Activated T-cell treated with anti-CD3 and anti-CD28 coated beads for 24 hours (primary cell): Measurements from ENCODE around the gene B4GALT2.

ENCODE experiments used
- DNase-seq: peaks from one replicate; pipeline ENCODE4 v3.0.0-alpha.2; 2020; ENCODE audit warnings: low read depth

The B4GALT2 gene

DNA sequence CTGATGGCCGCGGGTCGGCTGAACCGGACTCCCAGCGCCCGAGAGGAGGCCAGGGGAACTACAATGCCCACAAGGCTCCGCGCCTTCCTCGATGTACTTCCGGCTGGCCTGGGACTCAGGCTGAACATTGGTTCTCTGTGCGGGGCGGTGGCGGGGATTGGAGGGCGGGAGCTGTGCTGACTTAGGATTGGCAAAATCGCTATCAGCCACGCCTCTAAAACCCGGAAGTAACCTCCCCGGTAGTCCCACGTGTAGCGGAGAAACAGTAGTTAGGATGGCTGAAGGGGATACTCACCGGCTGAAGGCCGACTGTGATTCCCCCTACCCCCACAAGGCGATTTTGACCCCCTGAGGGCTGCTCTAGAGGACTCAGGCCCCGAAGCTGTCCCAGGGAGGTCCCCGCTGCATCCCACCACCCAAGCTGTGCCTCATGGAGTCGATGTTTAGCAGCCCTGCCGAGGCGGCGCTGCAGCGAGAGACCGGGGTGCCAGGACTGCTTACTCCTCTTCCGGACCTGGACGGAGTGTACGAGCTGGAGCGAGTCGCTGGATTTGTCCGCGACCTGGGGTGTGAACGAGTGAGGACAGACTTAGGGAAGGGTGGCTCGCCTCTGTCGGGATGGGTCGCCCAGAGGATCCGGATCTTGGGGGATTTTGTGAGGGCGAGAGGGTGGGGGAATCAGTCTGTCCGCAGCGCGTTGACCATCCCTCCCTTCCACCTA is 9.1 kb upstream of the B4GALT2 start, which contains the start of gene DPH2:
TSS of gene DPH2 (plus strand) at position 265 of the 721 bp plus-strand sequence. CDS start at position 431, 166 bp downstream.
- DNase-seq: peak; percentile 94

DNA sequence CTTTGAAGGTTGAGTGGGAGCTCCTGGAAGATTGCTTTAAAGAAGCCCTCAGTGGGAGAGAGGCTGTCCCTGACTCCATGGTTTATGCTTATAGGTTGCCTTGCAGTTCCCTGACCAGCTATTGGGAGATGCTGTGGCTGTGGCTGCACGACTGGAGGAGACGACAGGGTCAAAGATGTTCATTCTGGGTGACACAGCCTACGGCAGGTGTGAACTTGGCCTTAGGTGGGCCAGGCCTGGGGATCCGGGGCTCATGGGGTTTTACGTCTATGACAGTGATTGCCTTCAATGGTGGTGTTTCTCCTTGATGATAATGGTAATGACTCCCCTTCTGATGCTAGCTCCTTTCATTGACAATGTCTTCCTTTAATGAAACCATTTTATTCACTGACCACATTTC is 8.5 kb upstream of the B4GALT2 start:
- DNase-seq: no peak

DNA sequence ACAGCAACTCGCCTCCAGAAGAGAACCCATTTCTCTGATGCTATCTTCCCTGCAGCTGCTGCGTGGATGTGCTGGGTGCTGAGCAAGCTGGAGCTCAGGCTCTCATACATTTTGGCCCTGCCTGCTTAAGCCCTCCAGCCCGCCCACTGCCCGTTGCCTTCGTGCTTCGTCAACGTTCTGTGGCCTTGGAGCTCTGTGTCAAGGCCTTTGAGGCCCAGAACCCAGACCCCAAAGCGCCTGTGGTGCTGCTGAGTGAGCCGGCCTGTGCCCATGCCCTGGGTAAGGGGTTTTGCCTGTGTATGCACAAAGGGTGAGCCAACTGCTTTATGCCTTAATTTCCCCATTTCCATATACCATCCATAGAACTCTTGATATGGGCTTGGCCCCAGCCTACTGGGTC is 8.1 kb upstream of the B4GALT2 start:
- DNase-seq: no peak

DNA sequence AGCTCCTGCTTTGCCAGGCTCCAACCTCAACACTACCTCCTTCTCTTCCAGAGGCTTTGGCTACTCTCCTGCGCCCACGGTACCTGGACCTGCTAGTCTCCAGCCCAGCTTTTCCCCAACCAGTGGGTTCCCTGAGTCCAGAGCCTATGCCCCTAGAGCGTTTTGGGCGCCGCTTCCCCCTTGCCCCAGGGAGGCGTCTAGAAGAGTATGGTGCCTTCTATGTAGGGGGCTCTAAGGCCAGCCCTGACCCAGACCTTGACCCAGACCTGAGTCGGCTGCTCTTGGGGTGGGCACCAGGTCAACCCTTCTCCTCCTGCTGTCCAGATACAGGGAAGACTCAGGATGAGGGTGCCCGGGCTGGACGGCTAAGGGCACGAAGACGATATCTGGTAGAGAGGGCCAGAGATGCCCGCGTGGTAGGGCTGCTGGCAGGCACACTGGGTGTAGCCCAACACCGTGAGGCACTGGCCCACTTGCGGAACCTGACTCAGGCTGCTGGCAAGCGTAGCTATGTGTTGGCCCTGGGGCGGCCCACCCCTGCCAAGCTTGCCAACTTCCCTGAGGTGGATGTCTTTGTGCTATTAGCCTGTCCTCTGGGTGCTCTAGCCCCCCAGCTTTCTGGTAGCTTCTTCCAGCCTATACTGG is 7.6 kb upstream of the B4GALT2 start:
- no peak for DNase-seq

DNA sequence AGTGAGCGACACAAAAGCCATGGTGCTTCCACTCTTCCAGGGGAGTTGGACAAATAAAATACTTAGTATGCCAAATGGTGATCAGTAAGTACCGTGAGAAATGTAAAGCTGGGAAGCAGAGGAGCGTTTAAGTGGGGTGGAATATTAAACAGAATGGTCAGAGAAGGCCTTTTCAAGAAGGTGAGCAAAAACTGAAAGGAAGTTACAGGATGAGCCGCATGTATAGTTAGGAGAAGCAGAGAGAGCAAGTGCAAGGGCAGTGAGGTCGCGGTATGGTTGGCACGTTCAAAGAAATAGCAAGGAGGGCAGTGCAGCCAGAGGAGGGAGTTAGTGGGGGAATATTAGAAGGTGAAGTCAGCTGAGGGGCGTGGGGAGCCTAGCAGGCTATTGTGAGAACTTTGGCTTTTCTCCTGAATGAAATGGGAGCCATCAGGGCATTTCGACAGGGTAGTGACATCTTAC is 5.0 kb upstream of the B4GALT2 start:
- no peak for DNase-seq

DNA sequence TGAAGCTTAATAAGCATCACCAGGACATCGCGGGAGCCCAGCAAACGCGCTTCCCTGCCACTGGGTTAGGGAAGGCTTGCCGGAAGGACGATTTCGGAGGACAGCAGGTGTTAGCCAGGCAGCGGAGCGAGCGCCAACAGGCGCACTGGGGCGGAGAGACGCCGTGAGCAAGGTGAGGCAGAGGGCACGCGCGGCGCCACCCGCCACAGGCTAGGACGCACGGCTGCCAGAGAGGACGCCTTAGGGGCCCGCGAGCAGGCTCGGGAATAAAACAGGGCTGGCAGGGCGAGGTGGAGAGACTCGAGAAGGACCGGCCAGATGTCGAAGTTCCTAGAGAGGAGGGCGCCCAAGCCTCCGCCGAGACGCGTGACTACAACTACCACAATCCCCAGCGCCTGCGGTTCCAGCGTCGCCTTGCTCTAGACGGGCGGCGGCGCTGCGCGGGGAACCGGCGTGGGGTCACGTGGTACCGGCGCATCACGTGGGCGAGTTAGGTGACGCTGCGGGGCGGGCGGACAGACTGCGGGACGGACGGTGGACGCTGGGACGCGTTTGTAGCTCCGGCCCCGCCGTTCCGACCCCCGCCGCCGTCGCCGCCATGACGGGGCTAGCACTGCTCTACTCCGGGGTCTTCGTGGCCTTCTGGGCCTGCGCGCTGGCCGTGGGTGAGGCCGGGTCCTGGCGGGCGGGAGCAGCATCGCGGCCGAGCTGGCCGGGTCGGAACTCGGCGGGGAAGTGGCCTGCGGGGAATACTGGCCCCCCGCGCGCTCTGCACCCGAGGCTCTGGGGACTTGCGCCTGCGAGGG is 4.4 kb upstream of the B4GALT2 start, which contains the start of gene ATP6V0B:
TSS of gene ATP6V0B (plus strand) at position 518 of the 806 bp plus-strand sequence. CDS start at position 599, 81 bp downstream.
- DNase-seq: peak; percentile 94

DNA sequence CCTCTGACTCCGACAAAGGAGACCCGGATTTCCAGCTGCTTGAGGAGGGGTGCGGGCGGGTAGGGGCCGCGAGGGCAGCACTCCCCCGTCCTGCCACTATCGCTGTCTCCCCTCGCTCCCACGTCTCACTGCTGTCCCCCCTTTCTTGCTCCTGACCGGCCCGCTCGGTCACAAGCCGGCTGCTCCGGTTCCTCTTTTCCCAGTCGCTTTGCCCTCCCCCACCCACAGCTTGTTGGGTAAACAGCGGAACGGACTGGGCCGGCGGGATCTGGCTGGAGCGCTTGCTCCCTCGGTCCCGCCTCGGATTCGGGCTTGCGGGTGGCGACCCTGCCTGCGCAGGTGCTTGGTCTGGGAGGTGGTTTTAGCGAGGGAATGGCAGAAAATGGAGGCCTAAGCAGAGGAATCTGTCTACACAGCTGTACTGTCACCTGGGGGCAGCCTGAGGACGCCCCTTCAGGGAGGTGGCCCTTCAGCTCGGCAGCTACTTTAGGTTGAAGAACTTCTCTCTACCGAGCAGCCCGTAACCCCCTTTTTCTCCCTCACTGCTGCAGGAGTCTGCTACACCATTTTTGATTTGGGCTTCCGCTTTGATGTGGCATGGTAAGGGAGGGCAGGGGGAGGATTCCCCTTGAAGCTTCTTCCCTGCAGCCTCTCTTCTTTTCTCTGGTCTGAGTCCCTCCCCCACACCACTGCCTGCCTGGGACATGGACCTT is 3.6 kb upstream of the B4GALT2 start:
- peak; percentile 4 for DNase-seq

DNA sequence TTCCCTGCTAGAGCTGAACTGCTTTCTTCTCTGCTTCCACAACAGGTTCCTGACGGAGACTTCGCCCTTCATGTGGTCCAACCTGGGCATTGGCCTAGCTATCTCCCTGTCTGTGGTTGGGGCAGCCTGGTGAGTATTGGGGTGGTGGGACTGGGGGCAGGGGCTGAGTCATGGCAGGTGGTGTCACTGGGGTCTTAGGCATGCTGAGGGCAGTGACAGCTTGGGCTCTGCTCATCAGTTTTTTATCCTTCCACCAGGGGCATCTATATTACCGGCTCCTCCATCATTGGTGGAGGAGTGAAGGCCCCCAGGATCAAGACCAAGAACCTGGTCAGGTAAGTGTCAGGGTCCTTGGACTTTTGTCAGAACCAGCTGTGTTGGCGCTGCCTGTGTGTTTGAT is 3.0 kb upstream of the B4GALT2 start:
- DNase-seq: no peak

DNA sequence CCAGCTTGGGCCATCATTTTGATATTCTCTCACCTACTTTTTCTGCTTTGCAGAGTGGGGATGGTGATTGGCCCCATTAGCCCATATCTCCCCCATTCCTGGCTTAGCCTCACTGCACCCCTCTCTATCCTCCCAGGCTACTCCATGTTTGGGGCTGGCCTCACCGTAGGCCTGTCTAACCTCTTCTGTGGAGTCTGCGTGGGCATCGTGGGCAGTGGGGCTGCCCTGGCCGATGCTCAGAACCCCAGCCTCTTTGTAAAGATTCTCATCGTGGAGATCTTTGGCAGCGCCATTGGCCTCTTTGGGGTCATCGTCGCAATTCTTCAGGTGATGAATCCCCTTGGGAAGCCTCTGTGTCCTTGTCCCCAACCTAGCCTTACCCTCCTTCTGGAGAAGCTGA is 2.1 kb upstream of the B4GALT2 start:
- no peak for DNase-seq

DNA sequence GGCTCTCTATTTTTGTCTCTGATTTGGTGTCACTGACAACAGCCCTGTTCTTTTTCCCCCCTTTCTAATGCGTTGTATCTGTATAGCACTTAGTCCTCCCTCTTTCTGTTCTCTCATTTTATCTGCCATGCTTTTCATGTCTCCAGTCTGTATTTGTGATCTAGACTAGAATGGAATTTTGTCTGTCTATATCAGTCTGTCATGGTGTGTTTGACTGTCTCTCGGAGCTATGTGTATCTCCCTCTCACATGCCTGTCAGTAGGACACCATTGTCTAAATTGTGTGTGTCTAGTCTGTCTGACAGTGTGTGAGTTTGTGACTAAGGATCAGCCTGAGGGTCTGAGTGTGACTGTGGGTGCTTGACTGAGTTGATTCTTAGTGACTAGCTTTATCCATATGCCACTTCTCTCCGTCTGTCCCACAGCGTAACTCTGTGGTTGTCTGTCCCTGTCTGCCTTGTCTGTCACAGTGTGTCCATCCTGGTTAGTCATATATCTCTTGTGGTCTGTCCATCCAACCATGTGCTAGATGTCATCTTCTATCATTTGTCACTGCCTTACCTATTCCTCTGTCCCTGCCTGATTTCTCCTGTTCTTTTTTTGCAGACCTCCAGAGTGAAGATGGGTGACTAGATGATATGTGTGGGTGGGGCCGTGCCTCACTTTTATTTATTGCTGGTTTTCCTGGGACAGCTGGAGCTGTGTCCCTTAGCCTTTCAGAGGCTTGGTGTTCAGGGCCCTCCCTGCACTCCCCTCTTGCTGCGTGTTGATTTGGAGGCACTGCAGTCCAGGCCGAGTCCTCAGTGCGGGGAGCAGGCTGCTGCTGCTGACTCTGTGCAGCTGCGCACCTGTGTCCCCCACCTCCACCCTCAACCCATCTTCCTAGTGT is 1.4 kb upstream of the B4GALT2 start:
- no peak for DNase-seq

DNA sequence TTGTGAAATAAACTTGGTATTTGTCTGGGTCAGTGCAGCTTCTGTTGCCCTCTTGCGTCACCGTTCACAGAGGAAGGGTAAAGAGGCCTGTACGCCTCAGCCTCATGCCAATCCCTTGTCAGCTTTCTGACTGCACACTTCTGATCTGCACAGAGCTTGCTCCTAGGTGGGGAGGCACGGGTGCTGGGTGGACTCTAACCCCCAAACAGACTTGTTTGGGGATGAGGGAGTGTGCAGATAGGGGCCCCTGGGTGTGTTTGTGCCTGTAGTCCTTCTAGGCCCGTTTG is 803 bp upstream of the B4GALT2 start:
- no peak for DNase-seq

DNA sequence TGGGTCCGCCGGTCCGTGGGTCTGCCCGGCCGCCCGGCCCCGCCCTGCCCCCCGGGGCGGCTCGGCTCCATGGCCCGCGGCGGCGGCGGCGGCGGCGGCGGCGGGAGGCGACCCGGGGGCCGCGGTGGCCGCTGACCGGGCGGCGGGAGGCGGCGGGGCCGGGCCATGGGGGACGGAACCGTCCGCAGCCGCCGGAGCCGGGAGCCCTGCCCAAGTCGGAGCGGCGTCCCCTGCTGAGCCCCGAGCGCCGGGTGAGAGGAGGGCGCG is 184 bp downstream of the B4GALT2 start:
- DNase-seq: no peak

DNA sequence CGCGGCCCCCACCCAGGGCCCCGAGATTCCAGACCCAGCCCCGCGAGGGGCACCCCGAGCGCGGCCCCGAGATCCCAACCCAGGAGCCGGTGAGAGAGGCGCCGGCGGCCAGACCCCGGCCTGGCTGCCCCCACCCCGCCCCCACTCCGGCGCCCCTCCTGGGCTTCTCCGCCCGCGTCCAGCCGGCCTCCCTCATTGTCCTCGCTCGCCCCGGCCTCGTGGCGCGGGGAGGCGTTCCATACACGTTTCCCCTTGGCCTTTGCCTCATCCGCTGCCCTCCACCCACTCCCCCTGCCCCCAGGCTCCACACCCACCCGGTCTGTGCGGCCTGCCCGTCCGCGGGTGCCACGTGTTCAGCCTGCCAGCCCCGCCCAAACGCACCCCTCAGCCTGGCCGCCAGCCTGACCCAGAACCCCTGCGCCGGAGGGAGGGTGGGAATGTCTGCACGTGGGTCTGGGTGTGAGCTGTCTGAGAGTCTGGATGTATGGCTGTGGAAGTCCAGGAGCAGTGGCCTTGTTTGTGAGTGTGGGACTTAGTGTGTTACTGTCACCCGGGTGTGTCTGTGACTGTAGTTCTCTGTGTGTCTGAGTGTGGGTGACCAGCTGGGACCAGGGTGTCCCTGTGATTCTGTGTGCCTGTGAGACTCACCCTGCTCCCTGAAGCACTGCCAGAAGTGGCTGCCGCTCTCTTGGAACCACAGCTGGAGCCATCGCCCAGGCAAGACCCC is 681 bp downstream of the B4GALT2 start:
- DNase-seq: peak; percentile 32

DNA sequence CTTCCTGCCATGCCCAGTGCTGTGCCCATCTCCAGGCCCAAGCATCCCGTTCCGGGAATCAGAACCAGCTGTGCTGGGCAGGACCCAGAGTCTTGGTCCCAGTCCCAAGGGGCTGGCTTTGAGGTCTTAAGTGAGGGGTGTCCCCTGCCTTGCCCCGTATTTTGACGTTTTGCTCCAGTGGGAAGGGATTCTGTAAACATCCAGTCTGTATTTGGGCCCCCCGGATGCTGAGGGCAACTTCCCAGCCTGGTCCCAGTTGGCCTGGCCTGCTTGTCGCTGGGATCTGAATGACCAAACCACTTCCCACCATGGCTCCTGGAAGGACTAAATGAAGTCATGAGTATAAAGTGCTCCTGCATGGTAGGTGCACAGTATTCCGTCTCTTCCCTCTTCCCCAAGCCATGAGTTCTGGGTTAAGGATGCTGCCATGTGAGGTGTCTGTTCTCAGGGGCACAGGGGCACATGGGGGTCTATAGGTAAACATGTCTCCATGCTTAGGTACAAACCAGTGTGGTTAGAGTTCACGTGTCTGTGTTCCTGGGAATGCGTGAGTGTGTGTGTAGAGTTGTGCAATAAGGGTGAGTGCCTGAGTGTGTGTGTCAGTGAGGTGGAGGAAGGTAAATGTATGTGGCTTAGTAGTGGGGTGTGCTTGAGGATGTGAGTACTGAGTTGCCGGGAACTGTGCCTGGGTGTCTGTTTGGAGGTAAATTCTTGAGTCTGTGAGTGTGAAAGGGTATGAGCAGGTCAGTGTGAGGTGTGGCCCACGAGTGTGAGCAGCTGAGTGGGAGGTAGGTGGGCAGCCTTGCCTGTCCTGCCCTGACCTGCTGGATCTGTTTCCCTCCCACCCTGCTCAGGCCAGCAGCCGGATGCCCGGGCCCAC is 1.5 kb downstream of the B4GALT2 start:
- DNase-seq: no peak

DNA sequence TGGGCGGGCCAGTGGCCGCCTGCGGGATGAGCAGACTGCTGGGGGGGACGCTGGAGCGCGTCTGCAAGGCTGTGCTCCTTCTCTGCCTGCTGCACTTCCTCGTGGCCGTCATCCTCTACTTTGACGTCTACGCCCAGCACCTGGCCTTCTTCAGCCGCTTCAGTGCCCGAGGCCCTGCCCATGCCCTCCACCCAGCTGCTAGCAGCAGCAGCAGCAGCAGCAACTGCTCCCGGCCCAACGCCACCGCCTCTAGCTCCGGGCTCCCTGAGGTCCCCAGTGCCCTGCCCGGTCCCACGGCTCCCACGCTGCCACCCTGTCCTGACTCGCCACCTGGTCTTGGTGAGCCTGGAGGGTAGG is 2.1 kb downstream of the B4GALT2 start:
- no peak for DNase-seq

DNA sequence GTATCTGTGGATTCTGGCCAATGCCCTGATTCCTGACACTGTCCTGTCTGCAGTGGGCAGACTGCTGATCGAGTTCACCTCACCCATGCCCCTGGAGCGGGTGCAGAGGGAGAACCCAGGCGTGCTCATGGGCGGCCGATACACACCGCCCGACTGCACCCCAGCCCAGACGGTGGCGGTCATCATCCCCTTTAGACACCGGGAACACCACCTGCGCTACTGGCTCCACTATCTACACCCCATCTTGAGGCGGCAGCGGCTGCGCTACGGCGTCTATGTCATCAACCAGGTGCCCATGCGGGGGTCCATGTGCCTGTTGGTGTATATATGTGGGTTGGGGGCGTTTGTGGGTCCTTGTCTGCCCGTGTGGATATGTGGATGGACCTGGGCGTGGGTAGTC is 2.6 kb downstream of the B4GALT2 start:
- DNase-seq: no peak

DNA sequence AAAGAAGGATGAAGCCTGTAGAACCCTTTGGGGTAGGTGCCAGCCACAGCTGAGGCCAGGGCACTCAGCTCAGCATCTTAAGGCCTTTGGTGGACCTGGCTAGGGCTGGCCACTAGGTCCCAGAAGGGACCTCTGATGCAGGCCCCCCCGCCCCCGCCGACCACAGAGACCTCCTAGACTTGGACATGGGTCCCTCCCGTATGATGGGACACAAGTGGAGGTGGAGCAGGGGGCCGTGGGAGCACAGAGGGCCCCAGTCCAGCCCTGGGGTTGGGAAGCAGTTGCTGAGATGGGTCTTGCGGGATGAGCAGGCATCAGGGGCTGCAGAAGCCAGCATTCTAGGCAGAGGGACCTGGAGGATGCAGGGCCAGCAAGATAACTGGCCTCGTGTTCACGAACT is 3.2 kb downstream of the B4GALT2 start:
- DNase-seq: no peak

DNA sequence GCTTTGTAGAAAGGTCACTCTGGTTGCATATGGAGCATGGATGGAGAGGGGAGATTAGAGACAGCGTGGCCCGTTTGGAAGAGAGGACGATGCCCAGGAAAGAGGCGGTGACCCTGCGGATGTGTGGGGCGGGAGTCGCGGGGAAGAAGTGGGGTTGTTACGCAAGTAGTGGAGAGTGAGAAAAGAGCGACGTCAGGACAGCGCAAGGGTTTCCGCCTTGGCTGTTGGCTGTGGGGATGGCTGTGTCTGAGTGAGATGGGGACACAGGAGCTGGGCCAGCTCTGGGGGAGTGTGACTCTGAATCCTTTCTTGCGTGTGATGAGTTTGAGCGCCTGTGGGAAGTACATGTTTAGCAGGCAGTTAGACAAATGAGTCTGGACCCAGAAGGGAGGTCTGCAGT is 3.8 kb downstream of the B4GALT2 start:
- DNase-seq: no peak

DNA sequence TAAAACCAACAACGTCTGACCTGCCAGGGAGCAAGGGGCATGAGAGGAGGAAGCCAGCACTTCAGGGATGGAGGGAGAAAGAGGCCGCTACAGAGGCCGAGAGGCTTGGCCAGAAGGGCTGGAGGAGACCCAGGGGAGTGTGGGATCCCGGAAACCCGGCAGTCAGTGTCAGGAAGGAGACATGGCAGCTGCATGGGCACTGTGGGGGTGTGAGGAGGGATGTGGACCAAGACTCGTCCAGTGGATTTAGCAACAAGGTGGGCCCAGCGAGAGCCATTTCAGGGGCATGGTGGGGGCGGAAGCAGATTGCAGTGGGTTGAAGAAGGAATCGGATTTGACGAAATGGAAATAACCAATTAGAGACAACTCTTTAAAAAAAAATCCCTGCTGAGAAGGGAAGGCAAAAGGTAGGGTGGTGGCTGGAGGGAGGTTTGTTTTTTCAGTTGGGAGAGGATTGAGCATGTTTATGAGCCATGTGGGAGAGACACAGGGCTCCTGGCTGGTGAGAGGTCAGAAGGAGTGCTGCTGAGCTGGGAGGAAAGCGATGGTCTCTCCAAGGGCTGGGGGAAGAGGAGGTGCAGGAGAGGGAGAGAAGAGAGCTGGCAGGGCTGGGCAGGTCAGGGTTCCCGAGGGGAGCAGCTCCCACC is 4.4 kb downstream of the B4GALT2 start:
- no peak for DNase-seq
